Measurements from ENCODE around the gene ADGRB3. TPM values are rescaled to one million over a fixed set of nuclear protein-coding genes. Genes with fewer than 3 reads are reported as not detected.

ADGRB3 gene
- total RNA-seq, 4 donors from 2014 or later: 0.30 to 0.94 (median 0.35) TPM

- WGBS, 2 donors: 80 to 92% methylated on average over 3 of the region's 3 CpGs
- H3K4me3 ChIP-seq (ENCODE audit: low read depth, poor library complexity, severe bottlenecking): no peak overlapping the region
- DNase-seq (ENCODE audit: low spot score in 2 of 2): no peak
- intact Hi-C loops (cut with DNase I; ENCODE audit: low total_unique reads): no loop called here
- no peak for TF ChIP-seq POLR2A (IDR thresholded peaks at IDR 0.05)
- no peak for TF ChIP-seq CTCF (IDR thresholded peaks at IDR 0.05)
These were observed 14.6 kb downstream of the ADGRB3 start for GRCh38 chr6:68649669-68650068.

GRCh38 chr6:68650142-68650541, 15.1 kb downstream of the ADGRB3 start:
- TF ChIP-seq POLR2A (IDR thresholded peaks at IDR 0.05): no peak
- TF ChIP-seq CTCF (IDR thresholded peaks at IDR 0.05): no peak
- DNase-seq (ENCODE audit: low spot score in 2 of 2): no peak
- WGBS, 2 donors: 79 to 82% methylated on average over 4 of the region's 4 CpGs
- intact Hi-C loops (cut with DNase I; ENCODE audit: low total_unique reads): no loop called here
- no peak overlapping the region for H3K4me3 ChIP-seq (ENCODE audit: low read depth, poor library complexity, severe bottlenecking)

- TF ChIP-seq CTCF (IDR thresholded peaks at IDR 0.05): no peak
- no peak for TF ChIP-seq POLR2A (IDR thresholded peaks at IDR 0.05)
- intact Hi-C loops (cut with DNase I; ENCODE audit: low total_unique reads): no loop called here
- DNase-seq (ENCODE audit: low spot score in 2 of 2): no peak
- H3K4me3 ChIP-seq (ENCODE audit: low read depth, poor library complexity, severe bottlenecking): no peak overlapping the region
- 40 to 44% methylated on average over 2 of the region's 2 CpGs for WGBS, 2 donors
These were observed 16.2 kb downstream of the ADGRB3 start for GRCh38 chr6:68651011-68651985.

GRCh38 chr6:68652117-68652536, 17.0 kb downstream of the ADGRB3 start:
- no peak overlapping the region for H3K4me3 ChIP-seq (ENCODE audit: low read depth, poor library complexity, severe bottlenecking)
- no peak for DNase-seq (ENCODE audit: low spot score in 2 of 2)
- 81 to 88% methylated on average over 6 of the region's 6 CpGs for WGBS, 2 donors
- intact Hi-C loops (cut with DNase I; ENCODE audit: low total_unique reads): no loop called here
- no peak for TF ChIP-seq CTCF (IDR thresholded peaks at IDR 0.05)
- TF ChIP-seq POLR2A (IDR thresholded peaks at IDR 0.05): no peak

GRCh38 chr6:68653074-68653705, 18.1 kb downstream of the ADGRB3 start:
- no peak for DNase-seq (ENCODE audit: low spot score in 2 of 2)
- 74 to 78% methylated on average over 3 of the region's 3 CpGs for WGBS, 2 donors
- no peak overlapping the region for H3K4me3 ChIP-seq (ENCODE audit: low read depth, poor library complexity, severe bottlenecking)
- TF ChIP-seq POLR2A (IDR thresholded peaks at IDR 0.05) (no peak), CTCF (IDR thresholded peaks at IDR 0.05) (no peak)
- intact Hi-C loops (cut with DNase I; ENCODE audit: low total_unique reads): no loop called here

All from lower leg skin (tissue), 4 donors.